Heart left ventricle (tissue), 13 donors: ENCODE results near the gene PRX.

Source experiments
- POLR2A ChIP-seq, 2 donors: fragments of 450-650 bp; IDR thresholded peaks; one replicate each; pipeline ENCODE4 v1.6.1; 2017; ENCODE audit warnings: antibody characterized with exemption in 2 of 2, mild to moderate bottlenecking in 2 of 2, moderate library complexity in 2 of 2
- TF ChIP-seq, protein P1 (sequence below), 12 donors: fragments of 200-600 bp; sonication (generic) in 4 of 12; IDR thresholded peaks; one replicate each; pipeline versions ENCODE4 v1.5.0 to v1.8.0; 2018 to 2022; ENCODE audit warnings: antibody characterized with exemption in 12 of 12, mild to moderate bottlenecking in 5 of 12
- donor health status: ischemic (EF 13 %, LVEDD 7.1; RV severe dilation, severe dysfunction).
- donor health status: DM: no; HTN: yes; CAD: no.
- donor health status: DM: no; HTN: no; CAD: no.
- donor health status: ischemic (EF 25% LVEDD 6.9; RV normal size, moderate dysfunction).
- donor health status: ischemic (EF 25% LVEDD 5.7; RV mildly dilated, moderate dysfunction).
- donor health status: ischemic (EF 35%, LVEDD 5.7; RV mildly dilated, moderate dysfunction).
- donor health status: nonischemic (EF 11% LVEDD 7.7; RV severe dilation, severe dysfunction).
- donor health status: DM: yes; HTN: yes; CAD: no.
- donor health status: PGD.
- donor health status: ischemic (EF 29% LVEDD 5.4; RV normal size, mild dysfunction).
- donor health status: nonischemic (EF 23%, LVEDD 6.1; RV moderate dilation, normal function).

DNA sequence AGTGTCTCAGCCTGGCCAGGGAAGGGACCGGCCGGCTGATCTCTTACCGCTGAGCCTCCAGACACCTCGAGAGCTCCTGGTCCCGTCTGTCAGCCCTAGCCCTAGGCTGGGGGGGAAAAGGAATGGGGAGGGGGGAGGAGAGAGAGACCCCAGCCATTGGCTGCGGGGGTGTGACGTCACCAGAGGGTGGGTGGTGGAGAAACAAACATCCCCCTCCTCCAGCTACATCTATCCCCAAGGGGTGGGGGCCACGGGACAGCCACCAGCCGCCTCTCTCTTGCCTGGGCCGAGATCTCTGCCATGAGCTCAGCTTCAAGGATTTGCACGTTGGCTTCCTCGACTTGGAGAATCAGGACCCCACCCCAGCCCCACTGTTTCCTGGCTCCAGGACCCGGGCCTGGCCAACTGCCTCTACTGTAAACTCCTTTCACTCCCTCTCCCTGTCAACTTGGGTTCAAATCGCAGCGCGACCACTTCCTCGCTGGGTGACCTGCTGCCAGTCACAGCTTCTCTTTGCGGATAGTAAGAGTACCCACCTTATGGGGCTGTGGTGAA, at the start of gene PRX:
- TF ChIP-seq, protein P1, sequence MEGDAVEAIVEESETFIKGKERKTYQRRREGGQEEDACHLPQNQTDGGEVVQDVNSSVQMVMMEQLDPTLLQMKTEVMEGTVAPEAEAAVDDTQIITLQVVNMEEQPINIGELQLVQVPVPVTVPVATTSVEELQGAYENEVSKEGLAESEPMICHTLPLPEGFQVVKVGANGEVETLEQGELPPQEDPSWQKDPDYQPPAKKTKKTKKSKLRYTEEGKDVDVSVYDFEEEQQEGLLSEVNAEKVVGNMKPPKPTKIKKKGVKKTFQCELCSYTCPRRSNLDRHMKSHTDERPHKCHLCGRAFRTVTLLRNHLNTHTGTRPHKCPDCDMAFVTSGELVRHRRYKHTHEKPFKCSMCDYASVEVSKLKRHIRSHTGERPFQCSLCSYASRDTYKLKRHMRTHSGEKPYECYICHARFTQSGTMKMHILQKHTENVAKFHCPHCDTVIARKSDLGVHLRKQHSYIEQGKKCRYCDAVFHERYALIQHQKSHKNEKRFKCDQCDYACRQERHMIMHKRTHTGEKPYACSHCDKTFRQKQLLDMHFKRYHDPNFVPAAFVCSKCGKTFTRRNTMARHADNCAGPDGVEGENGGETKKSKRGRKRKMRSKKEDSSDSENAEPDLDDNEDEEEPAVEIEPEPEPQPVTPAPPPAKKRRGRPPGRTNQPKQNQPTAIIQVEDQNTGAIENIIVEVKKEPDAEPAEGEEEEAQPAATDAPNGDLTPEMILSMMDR (IDR thresholded peaks at IDR 0.05) = no peak
- no peak for TF ChIP-seq POLR2A (IDR thresholded peaks at IDR 0.05)
